Ovary (tissue), 9 donors: Measurements from ENCODE around the gene SKA1. TPM values are rescaled to one million over a fixed set of nuclear protein-coding genes. Genes with fewer than 3 reads are reported as not detected.

Experiments
- DNase-seq, 5 donors: peaks; one replicate each; pipeline ENCODE4 v3.0.0-alpha.2; 2019 to 2020
- H3K27ac ChIP-seq, 2 donors: fragments of 200-600 bp; one replicate each; pipeline versions ENCODE4 v1.5.1 to v1.8.0; 2019 to 2022
- H3K27me3 ChIP-seq: fragments of 200-600 bp; one replicate; pipeline ENCODE4 v1.8.0; 2022
- H3K36me3 ChIP-seq: fragments of 200-600 bp; sonication (generic); one replicate; pipeline ENCODE4 v1.5.1; 2019
- H3K4me1 ChIP-seq: one replicate; pipeline ENCODE4 v1.8.1; 2013; ENCODE audit warnings: mild to moderate bottlenecking, moderate library complexity; ENCODE audit not compliant: insufficient read depth
- H3K4me3 ChIP-seq: fragments of 200-600 bp; sonication (generic); one replicate; pipeline ENCODE4 v1.5.1; 2017
- H3K9me3 ChIP-seq, 2 donors: fragments of 200-600 bp in 1 of 2; sonication (generic) in 1 of 2; one replicate each; pipeline versions ENCODE4 v1.5.1 to v1.8.1; 2013 to 2019; ENCODE audit warnings: mild to moderate bottlenecking in 1 of 2, moderate library complexity in 1 of 2
- EP300 ChIP-seq: sonication (generic); formaldehyde crosslinking; IDR thresholded peaks from one replicate; pipeline ENCODE4 v1.6.1; 2017; ENCODE audit warnings: antibody characterized with exemption
- POLR2A ChIP-seq: fragments of 450-650 bp; IDR thresholded peaks from one replicate; pipeline ENCODE4 v1.6.1; 2017; ENCODE audit warnings: antibody characterized with exemption, mild to moderate bottlenecking, moderate library complexity
- WGBS, 3 donors: extraction: QIAGEN DNeasy Blood & Tissue Kit in 1 of 3; methylation state at CpG; one replicate each; pipeline versions ENCODE4 v1.1.5 to v1.1.7; 2013 to 2017; 5-methylcytosine and 5-hydroxymethylcytosine counted together
- intact Hi-C, 4 donors: fragments of 100-400 bp; cut with DNase I; formaldehyde crosslinking; loops; one replicate each; pipeline versions ENCODE4 v1.11.0 to v1.15.1; 2022 to 2023
- polyA plus RNA-seq, 2 donors: library from polyadenylated mRNA; stranded (reverse); fragments of 200-250 nt in 1 of 2; fragments of 350-450 nt in 1 of 2; fragmentation: Illumina TruSeq in 1 of 2; extraction: RNeasy Lipid Tissue Mini Kit (QIAGEN cat#74804) in 1 of 2; gene quantifications; one replicate each; pipeline ENCODE4 v1.2.3, GENCODE V29; 2013 to 2014
- total RNA-seq, 7 donors: library from RNA; depleted of rRNA in 2 of 7; stranded (reverse); fragments of >200 nt in 2 of 7; fragmentation: NEBNext Ultra II Directional in 3 of 7; extraction: Animal tissue kit (Norgen Biotek cat#: 25700) in 3 of 7; gene quantifications; one replicate each; pipeline versions ENCODE4 v1.1.0 to v1.2.4, GENCODE V29; 2016 to 2023
- TF ChIP-seq, protein P1 (sequence below), 3 donors: fragments of 450-650 bp in 2 of 3; fragments of 200-600 bp in 1 of 3; IDR thresholded peaks; one replicate each; pipeline versions ENCODE4 v1.5.1 to v1.8.0; 2016 to 2022; ENCODE audit warnings: antibody characterized with exemption in 3 of 3, mild to moderate bottlenecking in 1 of 3
- donor health status: DM: no; HTN: no; CAD: no; lungs with moderate emphysema.
- donor health status: DM: no; HTN: no; CAD: no.
- donor health status: Bipolar disorder and iron deficiency.
- donor health status: DM: yes; HTN: yes; CAD: no.
- donor health status: DM: no; HTN: no; CAD: no.
- donor health status: DM: yes; HTN: yes; CAD: no.

The SKA1 gene
- total and polyA plus RNA-seq, 9 donors, result 0.10 to 3.3 (median 0.60) TPM; not detected in 3

DNA sequence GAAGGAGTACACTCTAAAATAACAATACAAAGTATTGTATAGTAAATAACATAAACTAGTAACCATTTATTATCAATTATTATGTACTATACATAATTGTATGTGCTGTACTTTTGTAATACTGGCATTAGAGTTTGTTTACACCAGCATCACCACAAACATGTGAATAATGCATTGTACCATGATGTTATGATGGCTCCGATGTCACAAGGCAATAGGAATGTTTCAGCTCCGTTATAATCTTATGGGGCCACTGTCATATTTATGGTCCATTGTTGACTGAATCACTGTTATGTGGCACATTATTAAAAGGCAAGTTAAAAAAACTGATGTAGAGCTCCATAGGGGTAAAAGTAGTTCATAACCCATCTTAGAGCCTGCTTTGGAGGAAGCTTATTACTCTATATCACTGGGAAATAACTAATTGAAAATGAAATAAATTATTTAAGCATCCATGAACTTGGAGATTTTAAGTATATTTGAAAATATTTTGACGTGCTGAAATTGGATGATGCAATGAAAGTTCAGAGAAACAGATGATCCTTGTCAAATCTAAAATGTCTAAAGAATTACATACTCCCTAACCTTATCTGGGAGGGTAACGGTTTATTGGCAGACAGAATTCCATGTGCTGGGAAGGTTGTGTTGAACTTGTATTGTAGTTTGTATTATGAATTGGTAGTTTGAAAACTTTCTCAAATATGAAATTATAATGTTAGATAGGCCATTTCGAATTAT, 2.4 kb downstream of the SKA1 start:
- DNase-seq, result no peak
- H3K4me1 ChIP-seq, result peaks cover 3% of the 10 kb centered on the region
- no peak for TF ChIP-seq POLR2A
- TF ChIP-seq EP300, result no peak
- TF ChIP-seq, protein P1, sequence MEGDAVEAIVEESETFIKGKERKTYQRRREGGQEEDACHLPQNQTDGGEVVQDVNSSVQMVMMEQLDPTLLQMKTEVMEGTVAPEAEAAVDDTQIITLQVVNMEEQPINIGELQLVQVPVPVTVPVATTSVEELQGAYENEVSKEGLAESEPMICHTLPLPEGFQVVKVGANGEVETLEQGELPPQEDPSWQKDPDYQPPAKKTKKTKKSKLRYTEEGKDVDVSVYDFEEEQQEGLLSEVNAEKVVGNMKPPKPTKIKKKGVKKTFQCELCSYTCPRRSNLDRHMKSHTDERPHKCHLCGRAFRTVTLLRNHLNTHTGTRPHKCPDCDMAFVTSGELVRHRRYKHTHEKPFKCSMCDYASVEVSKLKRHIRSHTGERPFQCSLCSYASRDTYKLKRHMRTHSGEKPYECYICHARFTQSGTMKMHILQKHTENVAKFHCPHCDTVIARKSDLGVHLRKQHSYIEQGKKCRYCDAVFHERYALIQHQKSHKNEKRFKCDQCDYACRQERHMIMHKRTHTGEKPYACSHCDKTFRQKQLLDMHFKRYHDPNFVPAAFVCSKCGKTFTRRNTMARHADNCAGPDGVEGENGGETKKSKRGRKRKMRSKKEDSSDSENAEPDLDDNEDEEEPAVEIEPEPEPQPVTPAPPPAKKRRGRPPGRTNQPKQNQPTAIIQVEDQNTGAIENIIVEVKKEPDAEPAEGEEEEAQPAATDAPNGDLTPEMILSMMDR (IDR thresholded peaks at IDR 0.05), result no peak
- H3K9me3 ChIP-seq, result no peaks in the 10 kb centered on the region
- intact Hi-C loops, result no loop called here
- no peaks in the 10 kb centered on the region for H3K27me3 ChIP-seq
- 52 to 62% (median 58%) methylated on average over 5 of the region's 5 CpGs for WGBS, 3 donors
- no peaks in the 10 kb centered on the region for H3K36me3 ChIP-seq
- H3K4me3 ChIP-seq, result no peak overlapping the region
- no peak overlapping the region for H3K27ac ChIP-seq

DNA sequence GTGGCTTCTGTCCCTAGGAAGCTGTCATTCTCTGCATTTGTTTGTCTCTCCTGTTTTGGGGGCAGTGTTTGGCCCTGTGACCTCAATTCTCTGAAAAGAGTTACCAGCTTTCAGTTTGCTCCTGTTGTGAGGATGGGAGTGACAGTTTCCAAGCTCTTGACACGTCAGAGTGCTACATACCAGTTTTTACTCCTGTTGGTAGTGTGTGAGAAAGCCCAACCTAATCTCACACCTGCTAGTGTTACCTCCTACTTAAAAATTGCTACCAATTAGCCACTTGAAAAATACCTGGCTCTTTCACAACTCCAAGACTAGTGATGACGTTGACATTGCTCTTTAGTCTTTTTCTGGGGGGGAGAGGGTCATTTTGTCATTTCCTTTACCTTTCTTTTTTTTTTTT, 14.1 kb downstream of the SKA1 start:
- intact Hi-C loops, result no loop called here
- 66 to 72% (median 70%) methylated on average over 2 of the region's 2 CpGs for WGBS, 3 donors
- no peak for DNase-seq
- Histone ChIP-seq H3K27me3 (no peaks in the 10 kb centered on the region), H3K9me3 (no peaks in the 10 kb centered on the region), H3K36me3 (no peaks in the 10 kb centered on the region), H3K27ac (no peak overlapping the region), H3K4me3 (no peak overlapping the region), H3K4me1 (no peaks in the 10 kb centered on the region)
- TF ChIP-seq POLR2A, result no peak
- TF ChIP-seq, protein P1 (IDR thresholded peaks at IDR 0.05), result no peak
- no peak for TF ChIP-seq EP300

DNA sequence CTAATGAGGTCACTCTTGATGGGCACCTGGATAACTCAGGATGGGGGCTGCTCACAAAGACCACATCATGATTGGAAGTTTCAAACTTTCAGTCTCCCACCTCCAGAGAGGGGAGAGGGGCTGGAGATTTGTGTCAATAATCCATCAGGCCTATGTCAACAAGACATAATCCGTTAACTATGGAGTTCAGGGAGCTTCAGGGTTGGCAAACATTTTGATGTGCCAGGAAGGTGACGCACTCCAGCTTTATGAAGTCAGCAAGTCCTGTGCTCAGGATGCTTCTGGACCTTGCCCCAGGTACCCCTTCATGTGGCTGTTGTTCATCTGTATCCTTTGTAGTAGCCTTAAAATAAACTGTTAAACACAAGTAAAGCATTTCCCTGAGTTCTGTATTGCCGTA, 19.0 kb downstream of the SKA1 start:
- intact Hi-C loops, result no loop called here
- WGBS, 3 donors, result 94 to 97% (median 95%) methylated on average over 3 of the region's 3 CpGs
- no peak overlapping the region for H3K27ac ChIP-seq
- no peaks in the 10 kb centered on the region for H3K27me3 ChIP-seq
- H3K4me3 ChIP-seq, result no peak overlapping the region
- H3K36me3 ChIP-seq, result no peaks in the 10 kb centered on the region
- TF ChIP-seq POLR2A, result no peak
- TF ChIP-seq, protein P1 (IDR thresholded peaks at IDR 0.05), result no peak
- no peak for TF ChIP-seq EP300
- no peaks in the 10 kb centered on the region for H3K9me3 ChIP-seq
- no peaks in the 10 kb centered on the region for H3K4me1 ChIP-seq
- DNase-seq, result no peak

GRCh38 chr18:50395093-50395492, 20.2 kb downstream of the SKA1 start:
- TF ChIP-seq, protein P1 (IDR thresholded peaks at IDR 0.05), result no peak
- no peak for TF ChIP-seq POLR2A
- no peak for TF ChIP-seq EP300
- Histone ChIP-seq H3K27me3 (no peaks in the 10 kb centered on the region), H3K27ac (no peak overlapping the region), H3K4me1 (no peaks in the 10 kb centered on the region), H3K4me3 (no peak overlapping the region), H3K9me3 (no peaks in the 10 kb centered on the region), H3K36me3 (no peaks in the 10 kb centered on the region)
- intact Hi-C loops, result no loop called here
- DNase-seq, result no peak
- WGBS, 3 donors, result 90 to 95% (median 94%) methylated on average over 2 of the region's 2 CpGs
